H1 (cell line): Measurements from ENCODE around the gene PLA2R1. TPM values are rescaled to one million over a fixed set of nuclear protein-coding genes. Genes with fewer than 3 reads are reported as not detected.

Experiments
- CTCF ChIA-PET: fragments of 300-600 bp; sonication (Branson Sonifier 250); formaldehyde crosslinking; loops from one replicate; lab custom pipeline; 2021; ENCODE audit not compliant: partially characterized antibody; lab: Charles Lee
- POLR2A ChIA-PET: fragments of 300-600 bp; sonication (Branson Sonifier 250); formaldehyde crosslinking; loops from one replicate; lab custom pipeline; 2021; ENCODE audit warnings: inconsistent platforms; ENCODE audit not compliant: partially characterized antibody; lab: Charles Lee
- DNase-seq, 2 experiments: peaks; one replicate each; pipeline versions ENCODE4 v3.0.0 to v3.0.0-alpha.2; 2010 to 2022; ENCODE audit warnings: low spot score in 2 of 2, low read depth in 1 of 2, mixed read lengths in 1 of 2
- FAIRE-seq: peaks from 2 replicates; lab custom pipeline; 2011; peaks lifted over from hg19 to GRCh38; lab: Jason Lieb, UNC
- H2AFZ ChIP-seq: 2 replicates; pipeline ENCODE4 v1.8.1; 2012; ENCODE audit warnings: low read length, inconsistent platforms
- H2AK5ac ChIP-seq: 2 replicates; pipeline ENCODE4 v1.6.1; 2013; ENCODE audit warnings: low read depth, low read length
- H2BK120ac ChIP-seq: replicated peaks from 2 replicates; pipeline ENCODE3; 2013; ENCODE audit warnings: low read depth, low read length, inconsistent platforms
- H2BK12ac ChIP-seq: 2 replicates; pipeline ENCODE4 v1.6.1; 2013; ENCODE audit warnings: low read depth, low read length
- H2BK15ac ChIP-seq: 2 replicates; pipeline ENCODE4 v1.6.1; 2013; ENCODE audit warnings: low read length
- H2BK20ac ChIP-seq: 2 replicates; pipeline ENCODE4 v1.6.1; 2013; ENCODE audit warnings: low read length
- H2BK5ac ChIP-seq: 2 replicates; pipeline ENCODE4 v1.6.1; 2013; ENCODE audit warnings: low read depth, low read length
- H3K14ac ChIP-seq: 2 replicates; pipeline ENCODE4 v1.6.1; 2013; ENCODE audit warnings: inconsistent platforms; ENCODE audit not compliant: insufficient read length
- H3K18ac ChIP-seq: 2 replicates; pipeline ENCODE4 v1.6.1; 2013; ENCODE audit warnings: low read length; ENCODE audit errors: extremely low read depth
- H3K23ac ChIP-seq: 2 replicates; pipeline ENCODE4 v1.6.1; 2013; ENCODE audit warnings: inconsistent platforms; ENCODE audit not compliant: insufficient read length
- H3K23me2 ChIP-seq: 2 replicates; pipeline ENCODE4 v1.6.1; 2013; ENCODE audit warnings: low read depth, low read length
- H3K27ac ChIP-seq: 2 replicates; pipeline ENCODE4 v1.6.1; 2011; ENCODE audit warnings: low read depth, low read length, inconsistent platforms
- H3K27me3 ChIP-seq, 4 experiments: replicated peaks in 1 of 4; 1 replicate in 1 of 4; 2 replicates in 3 of 4; pipeline versions ENCODE4 v1.6.1 to v1.8.1; 2011 to 2013; ENCODE audit warnings: low read length in 3 of 4, mild to moderate bottlenecking in 3 of 4, inconsistent platforms in 2 of 4, mixed read lengths in 2 of 4, moderate library complexity in 1 of 4; ENCODE audit not compliant: control insufficient read depth in 3 of 4, insufficient read depth in 3 of 4; ENCODE audit errors: extremely low read depth in 1 of 4
- H3K36me3 ChIP-seq, 4 experiments: 2 replicates each; pipeline versions ENCODE4 v1.6.1 to v1.8.1; 2011 to 2013; ENCODE audit warnings: mild to moderate bottlenecking in 4 of 4, low read length in 3 of 4, moderate library complexity in 2 of 4, control low read depth in 1 of 4, inconsistent platforms in 1 of 4; ENCODE audit not compliant: insufficient read depth in 4 of 4, control insufficient read depth in 2 of 4
- H3K4ac ChIP-seq: replicated peaks from 2 replicates; pipeline ENCODE3; 2013; ENCODE audit warnings: low read length, low read depth, mixed read lengths, inconsistent platforms; ENCODE audit not compliant: insufficient read length
- H3K4me1 ChIP-seq, 4 experiments: replicated peaks in 1 of 4; 1 replicate in 1 of 4; 2 replicates in 3 of 4; pipeline versions ENCODE4 v1.6.1 to v1.8.1; 2011 to 2013; ENCODE audit warnings: low read length in 3 of 4, inconsistent platforms in 2 of 4, mixed read lengths in 1 of 4; ENCODE audit not compliant: insufficient read depth in 4 of 4, control insufficient read depth in 3 of 4
- H3K4me2 ChIP-seq, 2 experiments: 2 replicates each; pipeline versions ENCODE4 v1.6.1 to v1.8.1; 2011 to 2013; ENCODE audit warnings: low read depth in 2 of 2, low read length in 2 of 2, control low read depth in 1 of 2, inconsistent platforms in 1 of 2, mild to moderate bottlenecking in 1 of 2; ENCODE audit not compliant: insufficient read depth in 1 of 2
- H3K4me3 ChIP-seq, 4 experiments: fragments of 200-600, 300-600 bp in 1 of 4; sonication (generic), shearing (Covaris generic), sonication (Bioruptor Twin) in 1 of 4; 2 replicates each; pipeline versions ENCODE4 v1.5.1 to v1.8.1; 2011 to 2016; ENCODE audit warnings: low read length in 4 of 4, low read depth in 3 of 4, control low read depth in 2 of 4, inconsistent platforms in 2 of 4, mild to moderate bottlenecking in 2 of 4, mixed read lengths in 1 of 4, moderate library complexity in 1 of 4; ENCODE audit not compliant: insufficient read depth in 2 of 4; ENCODE audit errors: extremely low read depth in 1 of 4
- H3K56ac ChIP-seq: replicated peaks from 2 replicates; pipeline ENCODE3; 2013; ENCODE audit warnings: low read depth, mild to moderate bottlenecking, mixed read lengths, low read length, inconsistent platforms; ENCODE audit not compliant: insufficient read length
- H3K79me1 ChIP-seq: 2 replicates; pipeline ENCODE4 v1.6.1; 2013; ENCODE audit warnings: low read depth, low read length, control low read depth
- H3K79me2 ChIP-seq, 2 experiments: 2 replicates each; pipeline versions ENCODE4 v1.6.1 to v1.8.1; 2012 to 2013; ENCODE audit warnings: low read length in 2 of 2, mild to moderate bottlenecking in 2 of 2, inconsistent platforms in 1 of 2; ENCODE audit not compliant: insufficient read depth in 2 of 2, control insufficient read depth in 1 of 2
- H3K9ac ChIP-seq, 4 experiments: replicated peaks in 1 of 4; 1 replicate in 1 of 4; 2 replicates in 3 of 4; pipeline versions ENCODE4 v1.6.1 to v1.8.1; 2011 to 2013; ENCODE audit warnings: low read depth in 3 of 4, low read length in 3 of 4, control low read depth in 2 of 4, mild to moderate bottlenecking in 2 of 4, moderate library complexity in 2 of 4, inconsistent platforms in 1 of 4; ENCODE audit errors: extremely low read depth in 1 of 4
- H3K9me3 ChIP-seq, 2 experiments: 2 replicates each; pipeline versions ENCODE4 v1.6.1 to v1.8.1; 2012 to 2013; ENCODE audit warnings: mild to moderate bottlenecking in 2 of 2, moderate library complexity in 2 of 2, control low read depth in 1 of 2, inconsistent platforms in 1 of 2, low read depth in 1 of 2, low read length in 1 of 2, mixed read lengths in 1 of 2; ENCODE audit not compliant: insufficient read depth in 2 of 2
- H4K20me1 ChIP-seq, 2 experiments: replicated peaks in 1 of 2; 2 replicates each; pipeline versions ENCODE3 to v1.8.1; 2011 to 2013; ENCODE audit warnings: inconsistent platforms in 2 of 2, low read length in 2 of 2, mild to moderate bottlenecking in 1 of 2; ENCODE audit not compliant: insufficient read depth in 2 of 2, control insufficient read depth in 1 of 2
- H4K5ac ChIP-seq: 2 replicates; pipeline ENCODE4 v1.6.1; 2013; ENCODE audit warnings: low read length, low read depth, mixed read lengths, inconsistent platforms; ENCODE audit not compliant: insufficient read length
- H4K8ac ChIP-seq: 2 replicates; pipeline ENCODE4 v1.8.0; 2013; ENCODE audit warnings: mild to moderate bottlenecking, moderate library complexity, low read length, inconsistent platforms; ENCODE audit not compliant: insufficient read depth; ENCODE audit errors: extremely low read depth
- H4K91ac ChIP-seq: replicated peaks from 2 replicates; pipeline ENCODE3; 2013; ENCODE audit warnings: low read length, mixed read lengths, inconsistent platforms; ENCODE audit not compliant: insufficient read length
- CHD2 ChIP-seq: IDR thresholded peaks from 2 replicates; pipeline ENCODE4 v1.6.1; 2012; ENCODE audit warnings: low read length, improper control_type of control experiment
- CREB1 ChIP-seq: IDR thresholded peaks from 2 replicates; pipeline ENCODE4 v1.6.1; 2012; ENCODE audit warnings: inconsistent platforms
- JUN ChIP-seq: IDR thresholded peaks from 2 replicates; pipeline ENCODE4 v1.6.1; 2011; ENCODE audit warnings: low read depth, mild to moderate bottlenecking, improper control_type of control experiment, low read length
- KDM5A ChIP-seq: fragments of 200-600 bp; IDR thresholded peaks from 2 replicates; pipeline ENCODE4 v1.7.1; 2012; ENCODE audit warnings: mild to moderate bottlenecking, low read length, inconsistent platforms, mixed read lengths
- MAX ChIP-seq: IDR thresholded peaks from 2 replicates; pipeline ENCODE4 v1.6.1; 2012; ENCODE audit warnings: inconsistent platforms
- POLR2A ChIP-seq, 2 experiments: IDR thresholded peaks; 1 replicate in 1 of 2; 2 replicates in 1 of 2; pipeline ENCODE4 v1.6.1; 2011; ENCODE audit warnings: low read depth in 2 of 2, low read length in 2 of 2, mild to moderate bottlenecking in 2 of 2; ENCODE audit errors: control extremely low read depth in 1 of 2
- SAP30 ChIP-seq: fragments of 300-600 bp; sonication (generic); IDR thresholded peaks from 2 replicates; pipeline ENCODE4 v1.7.1; 2012; ENCODE audit warnings: low read length, moderate library complexity, mild to moderate bottlenecking, inconsistent platforms; ENCODE audit not compliant: insufficient read depth, insufficient replicate concordance
- SIRT6 ChIP-seq: IDR thresholded peaks from one replicate; pipeline ENCODE4 v1.7.1; 2012; ENCODE audit warnings: low read length, inconsistent platforms
- TAF1 ChIP-seq: IDR thresholded peaks from 2 replicates; pipeline ENCODE4 v1.6.1; 2011; ENCODE audit warnings: mild to moderate bottlenecking, low read depth, low read length
- YY1 ChIP-seq: IDR thresholded peaks from 2 replicates; pipeline ENCODE4 v1.6.1; 2011; ENCODE audit warnings: low read depth, mild to moderate bottlenecking, low read length
- WGBS, 2 experiments: shearing (Covaris generic) in 1 of 2; methylation state at CpG; one replicate each; pipeline versions ENCODE4 v1.1.6 to v1.1.7; 2013 to 2015; ENCODE audit warnings: low lambda C conversion rate in 2 of 2, mixed read lengths in 2 of 2, inconsistent platforms in 1 of 2, low coverage in 1 of 2, missing lambda C conversion rate in 1 of 2; ENCODE audit not compliant: insufficient replicate concordance in 2 of 2, insufficient coverage in 1 of 2, insufficient read length in 1 of 2; ENCODE audit errors: extremely low coverage in 1 of 2, missing lambda C conversion rate in 1 of 2; 5-methylcytosine and 5-hydroxymethylcytosine counted together
- polyA plus RNA-seq, 7 experiments: library from polyadenylated mRNA; depleted of rRNA in 3 of 7; stranded (reverse) in 5 of 7; unstranded in 2 of 7; fragments of >200 nt in 5 of 7; fragments of 200-250 nt in 2 of 7; gene quantifications; 1 replicate in 5 of 7; 2 replicates in 1 of 7; 4 replicates in 1 of 7; pipeline versions ENCODE4 v1.2.1 to v1.2.3, GENCODE V29; 2011 to 2013; ENCODE audit warnings: missing spikeins in 2 of 7, mixed read lengths in 2 of 7
- total RNA-seq: library from RNA; stranded (reverse); fragmentation: NEBNext Ultra II Directional; extraction: Animal tissue kit (Norgen Biotek cat#: 25700); gene quantifications from 2 replicates; pipeline ENCODE4 v1.2.1, GENCODE V29; 2021

PLA2R1 gene
- total and polyA plus RNA-seq, 2 of the 8 experiments (the other 6 are each of a cell fraction or from before 2014, with no cell fraction given), result 0.65 to 1.5 TPM

- no peak overlapping the region for H2BK12ac ChIP-seq
- H3K79me1 ChIP-seq, result no peaks in the 10 kb centered on the region
- ChIA-PET CTCF (interaction anchor here (1.0 kb wide), 1 partner anchor 113 kb away, joined by 3 read pairs; no protein-coding TSS in a partner anchor), POLR2A (no interaction called here)
- TF ChIP-seq CHD2 (no peak), YY1 (no peak), POLR2A (IDR thresholded peaks at IDR 0.05; ENCODE audit: control extremely low read depth in 1 of 2, low read depth in 2 of 2, low read length in 2 of 2) (no peak), JUN (no peak), TAF1 (no peak), SIRT6 (no peak), MAX (no peak), SAP30 (no peak), KDM5A (no peak), CREB1 (no peak)
- no peak overlapping the region for H3K18ac ChIP-seq
- H3K23ac ChIP-seq, result no peak overlapping the region
- H4K91ac ChIP-seq, result no peak overlapping the region
- no peaks in the 10 kb centered on the region for H3K27me3 ChIP-seq
- peaks cover 0 to 5% (median 0%) of the 10 kb centered on the region in 4 experiments; a peak in 3 of 7 replicates for H3K4me1 ChIP-seq
- H4K5ac ChIP-seq, result no peak overlapping the region
- 91% methylated on average over 2 of the region's 2 CpGs; no CpG with 5 or more reads in 1 of the 2 experiments for WGBS, 2 experiments
- H3K27ac ChIP-seq, result no peak overlapping the region
- H3K9ac ChIP-seq, result no peak overlapping the region
- H4K8ac ChIP-seq, result no peak overlapping the region
- H2BK5ac ChIP-seq, result no peak overlapping the region
- DNase-seq (no peak), FAIRE-seq (no peak)
- no peak overlapping the region for H2AFZ ChIP-seq
- H3K4me3 ChIP-seq, result no peak overlapping the region
- H2BK20ac ChIP-seq, result no peak overlapping the region
- H3K56ac ChIP-seq, result no peak overlapping the region
- H3K4ac ChIP-seq, result no peak overlapping the region
- H3K23me2 ChIP-seq, result no peaks in the 10 kb centered on the region
- H3K79me2 ChIP-seq, result no peaks in the 10 kb centered on the region
- H2BK15ac ChIP-seq, result no peak overlapping the region
- no peaks in the 10 kb centered on the region for H3K36me3 ChIP-seq
- H3K4me2 ChIP-seq, result no peak overlapping the region
- no peak overlapping the region for H3K14ac ChIP-seq
- H4K20me1 ChIP-seq, result no peaks in the 10 kb centered on the region
- H3K9me3 ChIP-seq, result no peaks in the 10 kb centered on the region
- H2AK5ac ChIP-seq, result no peak overlapping the region
- H2BK120ac ChIP-seq, result no peak overlapping the region
Measured at GRCh38 chr2:160033732-160034392, 28.6 kb downstream of the PLA2R1 start.
